Anterior cingulate cortex (tissue), 58 donors: Measurements from ENCODE around the gene POLR2E.
A peak's percentile ranks its signal among the peaks of the same experiment; 100 is the strongest.

Source experiments
- DNase-seq, 58 donors: peaks; one replicate each; lab custom pipeline; 2025; lab: John Stamatoyannopoulos, UW

The POLR2E gene

GRCh38 chr19:1039646-1040475 is 55.3 kb downstream of the POLR2E start, which contains the start of gene ABCA7:
Gene ABCA7, plus strand, starts transcription at chr19:1040107. Its CDS starts 1,255 bp downstream, at chr19:1041362.
- DNase-seq: peak; percentile 32 to 97 (median 91)

- DNase-seq: no peak
These were observed 56.1 kb downstream of the POLR2E start for GRCh38 chr19:1038978-1039645.

- DNase-seq: no peak
These were observed 57.5 kb downstream of the POLR2E start for GRCh38 chr19:1037621-1038064.
